Activated CD8-positive, alpha-beta memory T cell treated with anti-CD3 and anti-CD28 coated beads, Interleukin-2, amount 50 U/mL, for 48 hours (primary cell): ENCODE data around the gene PABPC1L2A.
"Not testable (repeated sequence)": the region's sequence is repeated elsewhere in the genome, so short reads cannot be mapped to it uniquely, and the experiment has no call there.

Experiments used
- DNase-seq: peaks from one replicate; pipeline ENCODE4 v3.0.0-alpha.2; 2020

PABPC1L2A gene

GRCh38 chrX:73079024-73079562 is at the start of gene PABPC1L2A:
TSS of gene PABPC1L2A (minus strand) at chrX:73079512. CDS start at chrX:73079386, 126 bp downstream.
- not testable (repeated sequence) for DNase-seq

GRCh38 chrX:73127700-73128241 is 48.5 kb upstream of the PABPC1L2A start:
- no peak for DNase-seq

GRCh38 chrX:73126240-73126639 is 46.9 kb upstream of the PABPC1L2A start:
- DNase-seq: no peak

GRCh38 chrX:73099505-73099904 is 20.2 kb upstream of the PABPC1L2A start:
- DNase-seq: not testable (repeated sequence)

GRCh38 chrX:73086766-73087165 is 7.5 kb upstream of the PABPC1L2A start:
- DNase-seq: not testable (repeated sequence)

GRCh38 chrX:73079884-73080283 is 572 bp upstream of the PABPC1L2A start:
- DNase-seq: not testable (repeated sequence)

GRCh38 chrX:73078597-73078996 is 715 bp downstream of the PABPC1L2A start:
- DNase-seq: not testable (repeated sequence)

GRCh38 chrX:73076838-73077237 is 2.5 kb downstream of the PABPC1L2A start:
- no peak for DNase-seq

- DNase-seq: no peak
These were observed 9.8 kb downstream of the PABPC1L2A start for GRCh38 chrX:73069365-73070035.

- no peak for DNase-seq
These were observed 10.6 kb downstream of the PABPC1L2A start for GRCh38 chrX:73068467-73069364.

GRCh38 chrX:73067761-73068466 is 11.4 kb downstream of the PABPC1L2A start:
- not testable (repeated sequence) for DNase-seq

- no peak for DNase-seq
These were observed 50.4 kb downstream of the PABPC1L2A start for GRCh38 chrX:73028876-73029275.
